ENCODE measurements around the gene VAV2.

GRCh38 chr9:133800266-133800665 lies 191.9 kb downstream of the VAV2 start:
- TF ChIP-seq CTCF (IDR thresholded peaks at IDR 0.05): no peak
- no peak for TF ChIP-seq ZFX (IDR thresholded peaks at IDR 0.05; ENCODE audit: borderline replicate concordance)
